HL-60 (cell line): ENCODE results near the gene MYCN.

Experiments
- GABPA ChIP-seq: IDR thresholded peaks from 2 replicates; pipeline ENCODE4 v1.6.1; 2012; ENCODE audit warnings: low read depth
- POLR2AphosphoS5 ChIP-seq: IDR thresholded peaks from 2 replicates; pipeline ENCODE4 v1.6.1; 2012; ENCODE audit warnings: low read depth
- TF ChIP-seq, protein P1 (sequence below): IDR thresholded peaks from one replicate; pipeline ENCODE4 v1.5.1; 2011; ENCODE audit warnings: low read length, control low read depth, inconsistent platforms; ENCODE audit not compliant: insufficient read depth
- TF ChIP-seq, protein P2 (sequence below): IDR thresholded peaks from 2 replicates; pipeline ENCODE4 v1.6.1; 2012; ENCODE audit warnings: low read depth; ENCODE audit not compliant: insufficient replicate concordance

- TF ChIP-seq, protein P1, sequence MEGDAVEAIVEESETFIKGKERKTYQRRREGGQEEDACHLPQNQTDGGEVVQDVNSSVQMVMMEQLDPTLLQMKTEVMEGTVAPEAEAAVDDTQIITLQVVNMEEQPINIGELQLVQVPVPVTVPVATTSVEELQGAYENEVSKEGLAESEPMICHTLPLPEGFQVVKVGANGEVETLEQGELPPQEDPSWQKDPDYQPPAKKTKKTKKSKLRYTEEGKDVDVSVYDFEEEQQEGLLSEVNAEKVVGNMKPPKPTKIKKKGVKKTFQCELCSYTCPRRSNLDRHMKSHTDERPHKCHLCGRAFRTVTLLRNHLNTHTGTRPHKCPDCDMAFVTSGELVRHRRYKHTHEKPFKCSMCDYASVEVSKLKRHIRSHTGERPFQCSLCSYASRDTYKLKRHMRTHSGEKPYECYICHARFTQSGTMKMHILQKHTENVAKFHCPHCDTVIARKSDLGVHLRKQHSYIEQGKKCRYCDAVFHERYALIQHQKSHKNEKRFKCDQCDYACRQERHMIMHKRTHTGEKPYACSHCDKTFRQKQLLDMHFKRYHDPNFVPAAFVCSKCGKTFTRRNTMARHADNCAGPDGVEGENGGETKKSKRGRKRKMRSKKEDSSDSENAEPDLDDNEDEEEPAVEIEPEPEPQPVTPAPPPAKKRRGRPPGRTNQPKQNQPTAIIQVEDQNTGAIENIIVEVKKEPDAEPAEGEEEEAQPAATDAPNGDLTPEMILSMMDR, result no peak
- TF ChIP-seq POLR2AphosphoS5 (no peak), GABPA (no peak)
- TF ChIP-seq, protein P2, sequence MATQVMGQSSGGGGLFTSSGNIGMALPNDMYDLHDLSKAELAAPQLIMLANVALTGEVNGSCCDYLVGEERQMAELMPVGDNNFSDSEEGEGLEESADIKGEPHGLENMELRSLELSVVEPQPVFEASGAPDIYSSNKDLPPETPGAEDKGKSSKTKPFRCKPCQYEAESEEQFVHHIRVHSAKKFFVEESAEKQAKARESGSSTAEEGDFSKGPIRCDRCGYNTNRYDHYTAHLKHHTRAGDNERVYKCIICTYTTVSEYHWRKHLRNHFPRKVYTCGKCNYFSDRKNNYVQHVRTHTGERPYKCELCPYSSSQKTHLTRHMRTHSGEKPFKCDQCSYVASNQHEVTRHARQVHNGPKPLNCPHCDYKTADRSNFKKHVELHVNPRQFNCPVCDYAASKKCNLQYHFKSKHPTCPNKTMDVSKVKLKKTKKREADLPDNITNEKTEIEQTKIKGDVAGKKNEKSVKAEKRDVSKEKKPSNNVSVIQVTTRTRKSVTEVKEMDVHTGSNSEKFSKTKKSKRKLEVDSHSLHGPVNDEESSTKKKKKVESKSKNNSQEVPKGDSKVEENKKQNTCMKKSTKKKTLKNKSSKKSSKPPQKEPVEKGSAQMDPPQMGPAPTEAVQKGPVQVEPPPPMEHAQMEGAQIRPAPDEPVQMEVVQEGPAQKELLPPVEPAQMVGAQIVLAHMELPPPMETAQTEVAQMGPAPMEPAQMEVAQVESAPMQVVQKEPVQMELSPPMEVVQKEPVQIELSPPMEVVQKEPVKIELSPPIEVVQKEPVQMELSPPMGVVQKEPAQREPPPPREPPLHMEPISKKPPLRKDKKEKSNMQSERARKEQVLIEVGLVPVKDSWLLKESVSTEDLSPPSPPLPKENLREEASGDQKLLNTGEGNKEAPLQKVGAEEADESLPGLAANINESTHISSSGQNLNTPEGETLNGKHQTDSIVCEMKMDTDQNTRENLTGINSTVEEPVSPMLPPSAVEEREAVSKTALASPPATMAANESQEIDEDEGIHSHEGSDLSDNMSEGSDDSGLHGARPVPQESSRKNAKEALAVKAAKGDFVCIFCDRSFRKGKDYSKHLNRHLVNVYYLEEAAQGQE, result no peak
Observed at GRCh38 chr2:15899751-15900493, 40.4 kb upstream of the MYCN start.
